A549 (cell line): ENCODE data around the gene GIMAP5. TPM values are rescaled to one million over a fixed set of nuclear protein-coding genes. Genes with fewer than 3 reads are reported as not detected.

Source experiments
- ATAC-seq, 2 experiments: fragments of 200-7000 bp in 1 of 2; fragments of >200 bp in 1 of 2; cut with Nextera tagmentation in 1 of 2; cut with Tn5 transposase in 1 of 2; 3 replicates each; pipeline versions ENCODE4 v1.8.0 to v1.9.1; 2018 to 2020; ENCODE audit warnings: mild to moderate bottlenecking in 1 of 2, moderate library complexity in 1 of 2
- CTCF ChIA-PET: fragments of 300-600 bp; sonication (Branson Sonifier 250); formaldehyde crosslinking; extraction: SDS; loops from one replicate; lab custom pipeline; 2021; ENCODE audit warnings: antibody characterized with exemption, inconsistent platforms; lab: Yijun Ruan, JAX
- POLR2A ChIA-PET: fragments of 350-600 bp; formaldehyde crosslinking; extraction: SDS; loops from one replicate; lab custom pipeline; 2021; ENCODE audit warnings: antibody characterized with exemption, inconsistent platforms; lab: Yijun Ruan, JAX
- DNase-seq, 2 experiments: peaks; one replicate each; pipeline versions ENCODE4 v3.0.0 to v3.0.0-alpha.2; 2011 to 2016; ENCODE audit warnings: low read depth in 1 of 2, low spot score in 1 of 2
- FAIRE-seq: peaks from 2 replicates; lab custom pipeline; 2011; peaks lifted over from hg19 to GRCh38; lab: Jason Lieb, UNC
- H3K27ac ChIP-seq, 2 experiments: fragments of >200 bp; sonication (Bioruptor Twin); formaldehyde crosslinking; 3 replicates each; pipeline ENCODE4 v1.5.1; 2016 to 2017
- H3K4me1 ChIP-seq: fragments of >200 bp; sonication (Bioruptor Twin); formaldehyde crosslinking; 3 replicates; pipeline ENCODE4 v1.6.1; 2016
- H3K4me2 ChIP-seq: fragments of >200 bp; sonication (Bioruptor Twin); formaldehyde crosslinking; 3 replicates; pipeline ENCODE4 v1.6.1; 2016
- H3K4me3 ChIP-seq: fragments of >200 bp; sonication (Bioruptor Twin); formaldehyde crosslinking; 3 replicates; pipeline ENCODE4 v1.5.1; 2016
- H3K9me3 ChIP-seq: fragments of >200 bp; sonication (Bioruptor Twin); formaldehyde crosslinking; 3 replicates; pipeline ENCODE4 v1.6.1; 2016
- CBX8 ChIP-seq: fragments of 200-600 bp; sonication (generic); IDR thresholded peaks from 2 replicates; pipeline ENCODE4 v1.6.1; 2016
- CTCF ChIP-seq: fragments of >200 bp; sonication (Bioruptor Twin); formaldehyde crosslinking; IDR thresholded peaks from 3 replicates; pipeline ENCODE4 v1.5.1; 2016
- EHMT2 ChIP-seq: fragments of 200-600 bp; sonication (generic); IDR thresholded peaks from 2 replicates; pipeline ENCODE4 v1.6.1; 2016; ENCODE audit warnings: antibody characterized with exemption, low read depth, mild to moderate bottlenecking, moderate library complexity
- ELK1 ChIP-seq: fragments of 150-350 bp; IDR thresholded peaks from 2 replicates; pipeline ENCODE4 v1.6.1; 2014; ENCODE audit warnings: low read depth, mild to moderate bottlenecking, low read length
- FOSB ChIP-seq: fragments of 250-450 bp; sonication (Bioruptor Pico); IDR thresholded peaks from 2 replicates; pipeline ENCODE4 v1.5.0; 2020; ENCODE audit warnings: mild to moderate bottlenecking, moderate library complexity
- HMGXB4 ChIP-seq: fragments of 250-450 bp; sonication (Bioruptor Pico); IDR thresholded peaks from 2 replicates; pipeline ENCODE4 v1.5.0; 2021; ENCODE audit warnings: mild to moderate bottlenecking, moderate library complexity, borderline replicate concordance
- HOXB5 ChIP-seq: fragments of 250-450 bp; sonication (Bioruptor Pico); IDR thresholded peaks from 2 replicates; pipeline ENCODE4 v1.5.0; 2020; ENCODE audit warnings: mild to moderate bottlenecking, moderate library complexity
- JUN ChIP-seq, 2 experiments: fragments of >200 bp; sonication (Bioruptor Twin); formaldehyde crosslinking; IDR thresholded peaks; 2 replicates in 1 of 2; 3 replicates in 1 of 2; pipeline ENCODE4 v1.6.1; 2016 to 2017
- KDM1A ChIP-seq: fragments of 200-600 bp; sonication (generic); IDR thresholded peaks from 2 replicates; pipeline ENCODE4 v1.6.1; 2016; ENCODE audit warnings: low read depth, mild to moderate bottlenecking
- REST ChIP-seq: fragments of 200-600 bp; sonication (generic); IDR thresholded peaks from 2 replicates; pipeline ENCODE4 v1.6.1; 2016; ENCODE audit warnings: antibody characterized with exemption, mild to moderate bottlenecking, moderate library complexity
- ZFP36 ChIP-seq: fragments of 450-650 bp; IDR thresholded peaks from 2 replicates; pipeline ENCODE4 v1.6.1; 2014; ENCODE audit warnings: borderline replicate concordance; ENCODE audit not compliant: partially characterized antibody
- WGBS: methylation state at CpG from one replicate; pipeline ENCODE4 v1.1.6; 2017; ENCODE audit errors: missing lambda C conversion rate; 5-methylcytosine and 5-hydroxymethylcytosine counted together
- polyA plus RNA-seq, 4 experiments: library from polyadenylated mRNA; depleted of rRNA in 3 of 4; stranded (reverse); fragments of >200 nt; fragmentation: RNase III in 1 of 4; extraction: RNeasy Plus Mini Kit Qiagen cat#74134 plus additional on column Dnase treatment in 1 of 4; gene quantifications; 2 replicates in 3 of 4; 3 replicates in 1 of 4; pipeline ENCODE4 v1.2.3, GENCODE V29; 2011 to 2017
- TF ChIP-seq, protein P1 (sequence below): fragments of 250-450 bp; sonication (Bioruptor Pico); IDR thresholded peaks from 2 replicates; pipeline ENCODE4 v1.5.0; 2020; ENCODE audit warnings: low read depth, mild to moderate bottlenecking, moderate library complexity
- TF ChIP-seq, protein P2 (sequence below): fragments of >200 bp; sonication (Bioruptor Twin); formaldehyde crosslinking; IDR thresholded peaks from 3 replicates; pipeline ENCODE4 v1.6.1; 2016
- TF ChIP-seq, protein P3 (sequence below): fragments of 450-650 bp; IDR thresholded peaks from 2 replicates; pipeline ENCODE4 v1.6.1; 2014; ENCODE audit warnings: antibody characterized with exemption

The GIMAP5 gene
- polyA plus RNA-seq, 2 of the 4 experiments (the other 2 are of a cell fraction) = not detected

DNA sequence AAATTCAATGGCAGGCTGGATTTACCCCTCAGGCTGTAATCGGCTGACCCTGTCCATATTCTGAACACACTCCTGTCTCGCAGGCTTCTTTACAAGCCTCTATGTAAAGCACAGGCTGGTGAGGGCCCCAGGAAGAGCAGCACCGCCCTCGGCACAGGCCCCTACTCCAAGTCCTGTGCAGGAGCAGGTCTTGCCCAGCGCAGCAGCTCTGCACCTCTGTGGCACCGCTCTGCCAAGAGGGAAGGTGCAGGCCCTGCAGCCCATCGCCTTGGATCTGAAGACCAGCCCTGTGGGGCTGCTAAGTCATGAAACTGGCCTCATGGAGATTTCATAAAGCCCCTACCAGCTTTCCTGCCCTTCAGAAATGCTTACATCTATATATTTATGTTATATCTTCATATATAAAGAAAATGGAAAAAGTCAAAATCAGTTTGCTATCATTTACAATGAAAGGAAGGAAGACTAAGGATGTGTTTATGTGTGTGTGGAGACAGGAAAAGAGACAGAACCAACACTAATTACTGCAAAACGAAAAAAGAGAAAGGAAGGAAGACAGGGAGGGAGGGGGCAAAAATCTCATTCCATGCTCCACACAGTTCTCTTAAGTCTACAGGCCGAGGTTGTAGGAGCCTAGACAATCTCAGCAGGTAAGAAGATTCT is 53.3 kb downstream of the GIMAP5 start:
- FAIRE-seq (no peak), ATAC-seq (no peak), DNase-seq (no peak)
- ChIA-PET POLR2A (no interaction called here), CTCF (no interaction called here)
- TF ChIP-seq FOSB (no peak), KDM1A (no peak), EHMT2 (no peak), CBX8 (no peak)
- H3K4me1 ChIP-seq = no peaks in the 10 kb centered on the region
- H3K4me3 ChIP-seq = no peak overlapping the region
- 29% methylated on average over 9 of the region's 9 CpGs for WGBS
- no peak overlapping the region for H3K4me2 ChIP-seq
- H3K27ac ChIP-seq = no peak overlapping the region
- no peaks in the 10 kb centered on the region for H3K9me3 ChIP-seq

- FAIRE-seq = no peak
- H3K27ac ChIP-seq = no peak overlapping the region
- ChIA-PET CTCF (no interaction called here), POLR2A (no interaction called here)
- ATAC-seq = no peak
- H3K4me3 ChIP-seq = no peak overlapping the region
- H3K4me2 ChIP-seq = no peak overlapping the region
- DNase-seq = no peak
- TF ChIP-seq ZFP36 (no peak), HMGXB4 (CRISPR knock-in tag) (no peak), HOXB5 (CRISPR knock-in tag) (no peak), REST (no peak), ELK1 (no peak), JUN (IDR thresholded peaks at IDR 0.05) (no peak), CTCF (no peak)
- TF ChIP-seq, protein P1, sequence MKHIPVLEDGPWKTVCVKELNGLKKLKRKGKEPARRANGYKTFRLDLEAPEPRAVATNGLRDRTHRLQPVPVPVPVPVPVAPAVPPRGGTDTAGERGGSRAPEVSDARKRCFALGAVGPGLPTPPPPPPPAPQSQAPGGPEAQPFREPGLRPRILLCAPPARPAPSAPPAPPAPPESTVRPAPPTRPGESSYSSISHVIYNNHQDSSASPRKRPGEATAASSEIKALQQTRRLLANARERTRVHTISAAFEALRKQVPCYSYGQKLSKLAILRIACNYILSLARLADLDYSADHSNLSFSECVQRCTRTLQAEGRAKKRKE = no peak
- TF ChIP-seq, protein P2, sequence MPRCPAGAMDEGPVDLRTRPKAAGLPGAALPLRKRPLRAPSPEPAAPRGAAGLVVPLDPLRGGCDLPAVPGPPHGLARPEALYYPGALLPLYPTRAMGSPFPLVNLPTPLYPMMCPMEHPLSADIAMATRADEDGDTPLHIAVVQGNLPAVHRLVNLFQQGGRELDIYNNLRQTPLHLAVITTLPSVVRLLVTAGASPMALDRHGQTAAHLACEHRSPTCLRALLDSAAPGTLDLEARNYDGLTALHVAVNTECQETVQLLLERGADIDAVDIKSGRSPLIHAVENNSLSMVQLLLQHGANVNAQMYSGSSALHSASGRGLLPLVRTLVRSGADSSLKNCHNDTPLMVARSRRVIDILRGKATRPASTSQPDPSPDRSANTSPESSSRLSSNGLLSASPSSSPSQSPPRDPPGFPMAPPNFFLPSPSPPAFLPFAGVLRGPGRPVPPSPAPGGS = no peak
- TF ChIP-seq, protein P3, sequence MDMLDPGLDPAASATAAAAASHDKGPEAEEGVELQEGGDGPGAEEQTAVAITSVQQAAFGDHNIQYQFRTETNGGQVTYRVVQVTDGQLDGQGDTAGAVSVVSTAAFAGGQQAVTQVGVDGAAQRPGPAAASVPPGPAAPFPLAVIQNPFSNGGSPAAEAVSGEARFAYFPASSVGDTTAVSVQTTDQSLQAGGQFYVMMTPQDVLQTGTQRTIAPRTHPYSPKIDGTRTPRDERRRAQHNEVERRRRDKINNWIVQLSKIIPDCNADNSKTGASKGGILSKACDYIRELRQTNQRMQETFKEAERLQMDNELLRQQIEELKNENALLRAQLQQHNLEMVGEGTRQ = no peak
- WGBS = 27% methylated on average over 5 of the region's 5 CpGs
- H3K9me3 ChIP-seq = no peaks in the 10 kb centered on the region
- no peaks in the 10 kb centered on the region for H3K4me1 ChIP-seq
These were observed 54.1 kb downstream of the GIMAP5 start for GRCh38 chr7:150791304-150791703.
